ENCODE measurements around the gene PRKAR2A. TPM values are rescaled to one million over a fixed set of nuclear protein-coding genes. Genes with fewer than 3 reads are reported as not detected.

The PRKAR2A gene
- total RNA-seq, 1 donor = 47.9 TPM

GRCh38 chr3:48696601-48697000 lies 151.1 kb downstream of the PRKAR2A start:
- TF ChIP-seq, protein P1, sequence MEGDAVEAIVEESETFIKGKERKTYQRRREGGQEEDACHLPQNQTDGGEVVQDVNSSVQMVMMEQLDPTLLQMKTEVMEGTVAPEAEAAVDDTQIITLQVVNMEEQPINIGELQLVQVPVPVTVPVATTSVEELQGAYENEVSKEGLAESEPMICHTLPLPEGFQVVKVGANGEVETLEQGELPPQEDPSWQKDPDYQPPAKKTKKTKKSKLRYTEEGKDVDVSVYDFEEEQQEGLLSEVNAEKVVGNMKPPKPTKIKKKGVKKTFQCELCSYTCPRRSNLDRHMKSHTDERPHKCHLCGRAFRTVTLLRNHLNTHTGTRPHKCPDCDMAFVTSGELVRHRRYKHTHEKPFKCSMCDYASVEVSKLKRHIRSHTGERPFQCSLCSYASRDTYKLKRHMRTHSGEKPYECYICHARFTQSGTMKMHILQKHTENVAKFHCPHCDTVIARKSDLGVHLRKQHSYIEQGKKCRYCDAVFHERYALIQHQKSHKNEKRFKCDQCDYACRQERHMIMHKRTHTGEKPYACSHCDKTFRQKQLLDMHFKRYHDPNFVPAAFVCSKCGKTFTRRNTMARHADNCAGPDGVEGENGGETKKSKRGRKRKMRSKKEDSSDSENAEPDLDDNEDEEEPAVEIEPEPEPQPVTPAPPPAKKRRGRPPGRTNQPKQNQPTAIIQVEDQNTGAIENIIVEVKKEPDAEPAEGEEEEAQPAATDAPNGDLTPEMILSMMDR (IDR thresholded peaks at IDR 0.05; ENCODE audit: insufficient read depth, low read depth, low read length) = no peak
- no peak for DNase-seq (ENCODE audit: low read depth)
- H3K4me3 ChIP-seq (ENCODE audit: low read depth, low read length) = no peak overlapping the region

Other genes with a start within 250 kb of the PRKAR2A start
- gene UQCRC1, start 238.2 kb downstream of the PRKAR2A start, total RNA-seq = 405 and 418 TPM in 2 replicates
- not detected in 2 replicates for gene TMEM89, start 226.1 kb downstream of the PRKAR2A start, total RNA-seq
- 34.8 and 45.8 TPM in 2 replicates for gene SLC26A6, start 212.4 kb downstream of the PRKAR2A start, total RNA-seq
- gene CELSR3, start 185.0 kb downstream of the PRKAR2A start, total RNA-seq = 1.6 and 1.7 TPM in 2 replicates
- gene NCKIPSD, start 162.0 kb downstream of the PRKAR2A start, total RNA-seq = 17.7 and 23.3 TPM in 2 replicates
- gene IP6K2, start 130.7 kb downstream of the PRKAR2A start, total RNA-seq = 46.4 and 55.7 TPM in 2 replicates
- 14.5 and 20.7 TPM in 2 replicates for gene SLC25A20, start 51.0 kb upstream of the PRKAR2A start, total RNA-seq
- gene ARIH2, start 71.0 kb upstream of the PRKAR2A start, total RNA-seq = 69.6 and 87.2 TPM in 2 replicates
- gene P4HTM, start 142.4 kb upstream of the PRKAR2A start, total RNA-seq = 23.8 and 26.8 TPM in 2 replicates
- gene WDR6, start 159.5 kb upstream of the PRKAR2A start, total RNA-seq = 75.6 and 77.3 TPM in 2 replicates
- 40.6 and 43.2 TPM in 2 replicates for gene DALRD3, start 170.7 kb upstream of the PRKAR2A start, total RNA-seq
- 39.3 and 48.3 TPM in 2 replicates for gene NDUFAF3, start 174.2 kb upstream of the PRKAR2A start, total RNA-seq
- 225 and 260 TPM in 2 replicates for gene IMPDH2, start 181.5 kb upstream of the PRKAR2A start, total RNA-seq
- gene QRICH1, start 246.2 kb upstream of the PRKAR2A start, total RNA-seq = 181 and 188 TPM in 2 replicates